Amygdala (tissue), 56 donors: ENCODE data around the gene TAS2R14.

Source experiments
- DNase-seq, 56 donors: peaks; one replicate each; lab custom pipeline; 2025; lab: John Stamatoyannopoulos, UW

Gene TAS2R14

GRCh38 chr12:10939163-10939562 is at the start of gene TAS2R14:
TSS of gene TAS2R14 (minus strand) at chr12:10939263. CDS start at chr12:10939207, 56 bp downstream.
- DNase-seq = no peak

GRCh38 chr12:10986812-10987211 is 47.7 kb upstream of the TAS2R14 start, which contains the start of gene TAS2R50:
TSS of gene TAS2R50 (minus strand) at chr12:10986912. CDS start at chr12:10986860, 52 bp downstream.
- DNase-seq = no peak

GRCh38 chr12:10982244-10982643 is 43.2 kb upstream of the TAS2R14 start:
- no peak for DNase-seq

GRCh38 chr12:10974965-10975364 is 35.9 kb upstream of the TAS2R14 start:
- no peak for DNase-seq

GRCh38 chr12:10968765-10969456 is 29.8 kb upstream of the TAS2R14 start:
- no peak for DNase-seq

GRCh38 chr12:10967409-10967808 is 28.3 kb upstream of the TAS2R14 start:
- no peak for DNase-seq

GRCh38 chr12:10966314-10966713 is 27.3 kb upstream of the TAS2R14 start:
- DNase-seq = no peak

GRCh38 chr12:10965476-10965875 is 26.4 kb upstream of the TAS2R14 start:
- DNase-seq = no peak

- no peak for DNase-seq
These were observed 21.1 kb upstream of the TAS2R14 start for GRCh38 chr12:10960211-10960610.

GRCh38 chr12:10959804-10960203 is 20.7 kb upstream of the TAS2R14 start:
- DNase-seq = peak in 14 of 56 donors; percentile 1 to 58 (median 24)

- no peak for DNase-seq
These were observed 18.7 kb upstream of the TAS2R14 start for GRCh38 chr12:10957741-10958140.

GRCh38 chr12:10956085-10956484 is 17.0 kb upstream of the TAS2R14 start:
- DNase-seq = no peak

- peak in 6 of 56 donors; percentile 2 to 23 (median 12) for DNase-seq
These were observed 13.6 kb upstream of the TAS2R14 start for GRCh38 chr12:10952645-10953044.

GRCh38 chr12:10943167-10943566 is 4.1 kb upstream of the TAS2R14 start:
- DNase-seq = no peak

- DNase-seq = no peak
These were observed 3.0 kb upstream of the TAS2R14 start for GRCh38 chr12:10941916-10942607.

GRCh38 chr12:10941369-10941768 is 2.3 kb upstream of the TAS2R14 start:
- no peak for DNase-seq

GRCh38 chr12:10940389-10940788 is 1.3 kb upstream of the TAS2R14 start:
- no peak for DNase-seq

- DNase-seq = no peak
These were observed 2.6 kb downstream of the TAS2R14 start for GRCh38 chr12:10936506-10936905.

GRCh38 chr12:10928746-10929286 is 10.2 kb downstream of the TAS2R14 start, which contains the start of gene PRH2:
TSS of gene PRH2 (plus strand) at chr12:10929236. CDS start at chr12:10929274, 38 bp downstream.
- no peak for DNase-seq

GRCh38 chr12:10926269-10926668 is 12.8 kb downstream of the TAS2R14 start:
- DNase-seq = no peak

- no peak for DNase-seq
These were observed 19.3 kb downstream of the TAS2R14 start for GRCh38 chr12:10919809-10920208.

- DNase-seq = no peak
These were observed 28.7 kb downstream of the TAS2R14 start for GRCh38 chr12:10910380-10910779.
